NCI-H1105 treated with DMSO at 0.1 percent for 48 hours (cell line): ENCODE measurements around the gene SMIM24.
A peak's percentile ranks its signal among the peaks of the same experiment; 100 is the strongest.
"Not testable (repeated sequence)": the region's sequence is repeated elsewhere in the genome, so short reads cannot be mapped to it uniquely, and the experiment has no call there.

Source experiments
- DNase-seq: peaks from one replicate; lab custom pipeline; 2025; lab: John Stamatoyannopoulos, UW

The SMIM24 gene

DNA sequence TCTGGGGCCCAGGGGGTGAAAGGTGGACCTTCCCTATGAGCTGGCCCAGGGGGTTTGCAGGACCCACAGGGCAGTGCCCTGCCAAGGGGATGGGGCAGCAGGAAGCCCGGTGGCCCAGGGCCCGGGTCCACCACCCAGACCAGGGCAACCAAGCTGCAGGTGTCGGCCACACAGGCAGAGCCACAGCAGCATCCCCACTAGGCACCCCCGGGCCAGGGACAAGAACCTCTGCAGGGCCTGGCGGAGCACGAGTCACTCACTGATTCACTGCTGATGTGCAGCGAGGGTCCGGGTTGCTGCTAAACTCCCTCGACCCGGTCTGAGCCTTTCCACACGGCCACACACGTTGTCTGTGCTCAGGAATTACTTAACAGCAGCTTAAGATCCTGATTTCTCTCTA lies 34.6 kb upstream of the SMIM24 start:
- no peak for DNase-seq

DNA sequence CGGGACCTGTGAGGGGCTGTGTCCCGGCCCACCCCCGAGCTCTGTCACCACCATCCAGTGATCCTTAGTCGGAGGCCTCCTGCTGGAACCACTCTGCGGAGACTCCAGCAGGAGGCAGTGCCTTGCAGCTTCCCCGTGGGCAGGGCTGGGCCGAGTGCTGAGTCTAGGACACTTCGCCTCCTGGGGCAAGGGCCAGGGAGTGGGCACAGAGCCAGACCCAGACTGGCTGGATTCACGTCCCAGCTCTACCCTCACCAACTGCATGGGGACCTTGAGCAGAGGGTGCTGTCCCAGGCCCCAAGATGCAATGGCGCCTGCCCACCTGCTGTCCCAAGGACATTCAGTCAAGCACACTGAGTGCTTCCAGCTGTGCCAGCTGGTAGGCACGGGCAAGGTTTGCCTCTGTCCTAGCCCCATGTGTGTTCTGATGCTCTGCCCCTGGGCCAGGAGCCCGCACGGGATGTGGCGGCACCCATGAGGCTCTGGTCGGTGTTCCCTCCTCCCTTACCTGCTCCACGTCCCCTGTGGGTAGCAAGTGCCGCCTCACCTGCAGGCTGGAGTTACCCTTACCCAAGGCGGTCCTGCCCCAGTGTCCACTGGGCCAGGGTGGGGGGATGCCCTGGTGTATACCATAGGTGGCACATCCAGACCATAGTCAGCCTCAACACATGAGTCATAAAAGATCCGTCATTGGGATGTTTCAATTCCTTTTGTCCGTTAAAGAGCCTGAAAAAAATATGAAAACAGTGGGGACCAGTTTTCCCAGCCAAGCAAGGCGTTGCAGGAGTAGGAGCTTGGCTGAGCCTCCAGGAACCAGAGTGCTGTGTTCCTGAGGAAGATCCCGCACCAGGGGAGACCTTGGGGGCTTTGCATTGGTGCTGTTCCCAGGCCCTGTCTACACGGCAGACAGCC lies 33.2 kb upstream of the SMIM24 start:
- no peak for DNase-seq

DNA sequence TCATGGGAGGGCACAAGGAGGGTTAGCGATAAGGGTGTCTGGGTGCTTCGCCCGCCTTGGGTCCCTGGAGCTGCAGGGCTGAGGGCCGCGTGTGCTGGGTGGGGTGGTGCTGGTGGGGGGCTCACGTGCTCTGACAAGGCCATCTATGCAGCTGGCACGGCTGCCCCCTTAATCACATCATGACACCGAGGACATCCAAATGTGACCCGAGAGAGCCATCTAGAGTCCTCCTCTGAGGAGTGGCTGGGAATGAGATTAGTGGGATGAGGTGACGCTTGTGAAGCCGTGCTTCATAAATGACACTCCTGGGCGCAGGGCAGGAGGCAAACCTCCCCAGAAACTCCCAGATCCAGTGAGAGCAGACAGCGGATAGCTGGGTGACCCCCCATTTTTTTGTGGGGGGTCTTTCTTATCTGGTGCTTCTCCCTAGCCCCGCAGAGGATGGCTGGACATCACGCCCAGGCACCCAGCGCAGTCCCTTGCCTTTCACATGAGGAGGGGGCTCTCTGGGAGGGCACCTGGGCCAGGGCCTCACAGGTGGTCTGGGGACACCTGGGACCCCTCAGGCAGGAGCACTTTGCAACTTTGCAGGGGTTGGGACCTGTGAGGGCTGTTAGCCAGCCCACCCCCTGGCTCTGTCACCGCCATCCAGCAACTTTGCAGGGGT lies 32.4 kb upstream of the SMIM24 start:
- no peak for DNase-seq

GRCh38 chr19:3511506-3512251 lies 31.4 kb upstream of the SMIM24 start:
- DNase-seq: no peak

DNA sequence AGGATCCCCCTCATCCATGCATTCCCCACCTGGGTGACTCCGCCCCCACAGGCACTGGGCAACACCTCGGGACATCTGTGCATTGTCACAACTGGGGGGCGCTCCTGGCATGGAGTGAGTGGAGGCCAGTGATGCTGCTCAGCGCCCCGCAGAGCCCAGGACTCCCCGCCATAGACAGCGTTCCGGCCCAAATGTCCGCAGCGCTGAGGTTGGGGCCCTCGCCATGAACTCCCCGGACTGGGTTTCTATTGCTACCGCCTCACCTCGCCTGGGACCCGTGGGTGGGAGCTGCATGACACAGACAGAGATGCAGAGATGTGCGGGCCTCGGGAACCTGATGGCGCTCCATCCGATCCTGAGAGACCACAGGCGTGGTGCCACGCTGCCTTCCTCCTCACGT lies 30.4 kb upstream of the SMIM24 start:
- no peak for DNase-seq

DNA sequence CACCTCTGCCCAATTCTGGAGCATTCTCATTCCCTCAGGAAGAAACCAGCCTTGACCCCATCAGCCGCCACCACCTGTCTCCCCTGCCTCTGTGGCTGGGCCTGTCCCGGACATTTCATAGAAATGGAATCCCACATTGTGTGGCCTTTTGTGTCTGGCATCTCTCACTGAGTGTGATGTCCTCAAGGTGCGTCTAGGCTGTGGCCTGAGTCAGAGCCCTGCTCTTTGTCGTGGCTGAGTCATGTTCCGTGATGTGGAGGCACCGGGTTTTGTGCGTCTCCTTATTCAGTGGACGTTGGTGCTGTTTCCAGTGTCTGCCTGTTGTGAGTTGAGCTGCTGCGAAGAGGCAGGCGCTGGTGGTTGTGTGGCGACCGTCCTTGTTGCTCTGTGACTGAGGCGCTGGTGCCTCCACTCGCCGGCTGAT lies 29.3 kb upstream of the SMIM24 start:
- no peak for DNase-seq

GRCh38 chr19:3508771-3509535 lies 28.6 kb upstream of the SMIM24 start:
- DNase-seq: no peak

GRCh38 chr19:3508121-3508661 lies 27.9 kb upstream of the SMIM24 start:
- not testable (repeated sequence) for DNase-seq

DNA sequence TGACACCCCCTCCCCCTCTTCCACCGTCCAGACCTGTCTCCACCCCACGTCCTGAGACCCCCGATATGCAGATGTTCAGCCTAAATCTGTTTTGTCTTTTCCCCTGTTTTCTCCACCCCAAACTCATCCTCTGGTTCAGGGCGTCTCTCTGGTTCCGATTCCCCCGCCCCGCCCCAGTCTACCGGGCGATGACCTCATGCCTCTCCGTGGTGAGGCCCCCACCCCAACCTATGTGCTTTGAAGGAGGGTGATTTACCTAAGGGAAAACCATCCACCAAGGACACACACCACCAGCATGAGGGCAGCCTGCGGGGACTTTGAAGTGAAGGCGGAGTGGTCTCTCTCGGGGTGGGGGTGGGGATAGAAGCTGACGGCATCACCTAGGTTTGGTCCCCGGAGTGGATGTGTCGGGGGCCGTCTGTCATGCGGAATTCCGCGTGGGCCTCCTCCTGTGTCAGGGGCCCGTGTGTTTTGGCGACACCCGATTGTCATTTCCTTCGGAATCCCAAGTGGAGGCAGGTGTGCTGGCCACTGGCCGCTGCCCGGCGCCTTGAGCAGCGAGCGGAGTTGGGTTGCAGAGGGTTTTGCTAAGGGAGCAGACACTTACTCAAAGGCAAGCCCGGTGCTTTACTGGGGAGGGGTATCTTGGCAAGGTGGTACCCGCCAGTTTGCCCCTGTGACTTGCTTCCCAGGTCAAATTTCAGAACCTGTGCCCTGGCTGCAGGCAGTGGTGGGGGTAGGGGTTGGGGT lies 27.2 kb upstream of the SMIM24 start:
- no peak for DNase-seq

- DNase-seq: no peak
Measured at GRCh38 chr19:3506384-3507340, 26.3 kb upstream of the SMIM24 start.

DNA sequence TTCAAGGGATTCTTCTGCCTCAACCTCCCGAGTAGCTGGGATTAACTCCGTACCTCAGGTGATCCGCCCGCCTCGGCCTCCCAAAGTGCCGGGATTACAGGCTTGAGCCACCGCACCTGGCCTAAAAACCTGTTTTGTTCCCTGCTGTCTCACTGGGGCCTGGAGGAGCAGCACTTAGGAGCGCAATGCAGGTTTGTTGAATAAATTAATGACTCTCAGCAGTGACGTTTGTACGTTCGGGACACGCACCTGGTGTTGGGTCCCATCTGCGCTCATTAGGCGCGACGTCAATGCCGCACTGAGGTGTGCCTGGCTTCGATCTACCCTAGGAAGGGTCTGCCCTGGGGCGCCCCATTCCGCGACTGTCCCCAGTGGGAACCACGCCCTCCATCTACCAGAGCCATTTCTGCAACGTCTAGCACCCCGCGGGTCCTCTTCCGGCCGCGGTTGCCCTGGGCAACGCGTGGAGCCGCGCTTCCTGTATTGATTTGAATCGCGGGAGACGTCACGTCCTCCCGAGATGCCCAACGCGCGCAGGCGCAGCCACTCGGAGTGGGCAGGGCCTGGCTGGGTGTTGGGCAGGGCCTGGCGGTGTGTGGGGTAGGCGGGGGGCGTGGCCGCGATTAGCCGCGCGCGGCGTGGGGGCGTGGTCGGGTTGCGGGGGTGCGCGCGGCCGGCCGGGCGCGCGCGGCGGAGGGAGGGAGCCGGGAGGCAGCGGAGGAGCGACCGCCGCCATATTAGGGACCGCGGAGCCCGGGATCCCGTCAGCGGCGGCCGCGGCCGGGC lies 25.5 kb upstream of the SMIM24 start, which contains the start of gene FZR1:
TSS of gene FZR1 (plus strand) at position 714 of the 786 bp plus-strand sequence. CDS start 16,679 bp downstream, outside the sequence.
- peak; percentile 97 for DNase-seq

DNA sequence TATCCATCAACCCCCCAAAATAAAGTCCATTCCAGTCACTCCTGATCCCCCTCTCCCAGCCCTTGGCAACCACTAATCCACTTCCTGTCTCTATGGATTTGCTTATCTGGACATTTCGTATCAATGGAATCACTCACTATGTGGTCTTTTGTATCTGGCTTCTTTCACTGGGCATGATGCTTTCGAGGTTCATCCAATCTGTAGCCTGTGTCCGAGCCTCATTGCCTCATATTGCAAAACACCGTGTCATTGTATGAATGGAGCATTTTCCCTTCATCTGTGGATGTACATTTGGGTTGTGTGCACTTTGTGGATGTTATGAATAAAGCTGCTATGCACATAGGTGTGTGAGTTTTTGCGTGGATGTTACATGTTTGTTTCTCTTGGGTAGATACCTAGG lies 24.4 kb upstream of the SMIM24 start:
- no peak for DNase-seq

DNA sequence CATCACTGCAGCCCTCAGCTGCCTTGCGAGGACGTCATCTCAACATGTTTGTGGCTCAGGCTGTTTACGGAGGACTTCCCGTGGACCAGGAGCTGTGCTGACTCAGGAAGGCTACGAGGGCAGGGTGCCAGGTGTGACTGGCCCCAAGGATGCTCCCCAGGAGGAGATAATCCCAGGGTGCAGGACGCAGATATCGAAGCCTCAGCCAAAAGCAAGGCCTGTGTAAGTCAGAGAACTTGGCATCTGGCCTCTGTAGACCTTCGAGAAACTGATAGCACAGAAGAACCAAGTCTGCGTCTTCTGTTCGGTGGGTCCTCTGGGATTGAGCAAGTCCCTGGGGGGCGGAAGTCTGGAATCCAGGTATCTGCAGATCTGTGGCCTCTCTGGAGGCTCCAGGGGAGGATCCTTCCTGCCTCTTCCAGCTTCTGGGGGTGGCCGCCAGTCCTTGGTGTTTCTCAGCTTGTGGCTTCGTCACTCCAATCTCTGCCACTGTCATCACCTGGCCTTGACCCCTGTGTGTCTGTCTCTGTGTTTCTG lies 22.8 kb upstream of the SMIM24 start:
- DNase-seq: no peak

DNA sequence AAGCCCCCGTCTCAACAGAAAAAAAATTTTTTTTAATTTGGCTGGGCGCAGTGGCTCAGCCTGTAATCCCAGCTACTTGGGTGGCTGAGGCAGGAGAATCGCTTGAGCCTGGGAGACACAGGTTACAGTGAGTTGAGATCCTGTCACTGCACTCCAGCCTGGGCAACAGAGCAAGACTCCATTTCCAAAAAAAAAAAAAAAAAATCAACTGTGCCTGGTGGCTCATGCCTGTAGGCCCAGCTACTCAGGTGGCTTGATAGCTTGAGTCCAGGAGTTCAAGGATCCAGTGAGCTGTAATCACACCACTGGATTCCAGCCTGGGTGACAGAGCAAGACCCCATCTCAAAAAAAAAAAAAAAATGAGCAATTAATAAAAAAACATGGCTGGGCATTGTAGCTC lies 21.5 kb upstream of the SMIM24 start:
- DNase-seq: no peak

- DNase-seq: peak; percentile 96
Measured at GRCh38 chr19:3500429-3501101, 20.2 kb upstream of the SMIM24 start, which contains the start of gene DOHH. DOHH (minus strand) TSS chr19:3500674; CDS start chr19:3496814, 3,860 bp downstream.

DNA sequence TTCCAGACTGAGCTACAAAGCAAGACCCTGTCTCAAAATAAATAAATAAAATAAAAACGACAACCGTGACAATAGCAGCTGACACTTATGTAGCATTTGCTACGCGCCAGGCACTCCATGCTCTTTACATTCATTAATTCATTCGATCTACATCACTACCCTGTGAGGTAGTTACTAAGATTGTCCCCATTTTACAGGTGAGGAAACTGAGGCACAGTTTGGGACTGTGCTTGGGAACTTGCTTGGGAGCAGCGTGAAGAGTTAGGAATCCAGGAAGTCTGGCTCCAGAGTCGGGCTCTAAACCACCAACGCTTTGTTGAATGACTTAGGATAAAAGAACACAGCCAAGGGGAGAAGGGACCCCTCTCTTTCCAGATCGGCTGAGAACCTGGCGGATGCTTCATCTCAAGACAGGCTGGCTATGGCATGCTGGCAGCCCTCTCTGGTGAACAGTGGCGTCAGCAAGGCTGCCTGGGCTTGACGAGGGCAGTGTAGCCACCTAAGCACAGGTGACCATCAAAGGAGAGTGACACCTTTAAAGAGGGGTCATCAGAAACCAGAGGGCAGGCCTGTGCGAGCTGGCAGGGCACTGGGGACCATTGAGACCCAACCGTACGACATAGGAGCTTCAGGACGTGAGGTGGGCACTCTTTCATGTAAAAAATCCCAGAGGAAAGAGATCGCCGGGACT lies 19.6 kb upstream of the SMIM24 start:
- no peak for DNase-seq
